ENCODE results near the gene TCF3.

The TCF3 gene

DNA sequence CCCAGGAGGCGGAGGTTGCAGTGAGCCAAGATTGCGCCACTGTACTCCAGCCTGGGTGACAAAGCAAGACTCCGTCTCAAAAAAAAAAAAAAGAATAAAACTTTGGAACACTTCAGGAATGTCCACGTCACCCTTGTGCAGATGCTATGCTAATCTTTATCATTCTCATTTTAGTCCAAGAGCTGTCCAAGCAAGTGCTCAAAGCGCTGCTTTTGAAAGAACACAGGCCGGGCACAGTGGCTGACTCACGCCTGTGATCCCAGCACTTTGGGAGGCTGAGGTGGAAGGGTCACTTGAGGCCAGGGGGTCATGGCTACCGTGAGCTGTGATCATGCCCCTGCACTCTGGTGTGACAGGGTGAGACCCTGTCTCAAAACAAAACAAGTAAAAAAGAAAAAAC, 36.0 kb downstream of the TCF3 start:
- Histone ChIP-seq H3K4me1 (ENCODE audit: control insufficient read depth, insufficient read depth, low read length, poor library complexity, severe bottlenecking) (peaks cover 8% of the 10 kb centered on the region), H3K9me3 (ENCODE audit: control insufficient read depth, low read length) (no peaks in the 10 kb centered on the region), H3K4me3 (ENCODE audit: extremely low read depth, insufficient read depth, low read length, poor library complexity, severe bottlenecking) (no peak overlapping the region), H3K27ac (ENCODE audit: low read depth, low read length, severe bottlenecking) (no peak overlapping the region), H3K36me3 (ENCODE audit: control insufficient read depth, insufficient read depth, low read length) (peaks cover 92% of the 10 kb centered on the region)
- 97 to 100% methylated on average over 4 to 7 of the region's 8 CpGs for WGBS, 2 experiments (ENCODE audit: insufficient coverage in 2 of 2)

DNA sequence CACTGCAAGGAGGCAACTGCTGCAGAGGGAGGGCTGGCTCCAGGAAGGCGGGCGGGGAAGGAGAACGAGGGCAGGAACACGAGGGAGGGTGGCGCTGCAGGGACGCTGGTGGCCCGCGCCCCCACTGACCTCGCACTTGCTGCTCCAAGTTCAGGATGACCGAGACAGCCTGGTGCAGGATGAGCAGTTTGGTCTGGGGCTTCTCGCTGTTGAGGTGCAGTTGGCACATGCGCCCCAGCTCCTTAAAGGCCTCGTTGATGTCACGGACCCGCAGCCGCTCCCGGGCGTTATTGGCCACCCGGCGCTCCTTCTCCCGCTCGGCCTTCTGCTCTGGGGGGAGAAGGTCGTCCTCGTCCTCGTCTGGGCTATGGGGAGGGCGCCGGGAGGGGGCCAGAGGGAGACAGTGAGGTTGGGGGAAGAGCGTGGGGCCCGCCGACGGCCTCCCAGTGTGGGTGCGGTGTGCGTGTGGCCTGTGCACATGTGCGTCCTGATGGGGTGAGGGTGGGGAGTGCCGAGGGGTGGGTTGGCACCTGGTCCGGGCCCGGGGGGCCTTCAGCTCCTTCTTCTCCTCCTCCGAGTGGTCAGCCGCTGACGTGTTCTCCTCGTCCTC, 37.2 kb downstream of the TCF3 start:
- no peak overlapping the region for H3K4me3 ChIP-seq (ENCODE audit: extremely low read depth, insufficient read depth, low read length, poor library complexity, severe bottlenecking)
- no peaks in the 10 kb centered on the region for H3K9me3 ChIP-seq (ENCODE audit: control insufficient read depth, low read length)
- no peak overlapping the region for H3K27ac ChIP-seq (ENCODE audit: low read depth, low read length, severe bottlenecking)
- WGBS, 2 experiments (ENCODE audit: insufficient coverage in 2 of 2) = 97 to 98% methylated on average over 28 to 35 of the region's 41 CpGs
- H3K4me1 ChIP-seq (ENCODE audit: control insufficient read depth, insufficient read depth, low read length, poor library complexity, severe bottlenecking) = peaks cover 3% of the 10 kb centered on the region
- peaks cover 92% of the 10 kb centered on the region for H3K36me3 ChIP-seq (ENCODE audit: control insufficient read depth, insufficient read depth, low read length)

DNA sequence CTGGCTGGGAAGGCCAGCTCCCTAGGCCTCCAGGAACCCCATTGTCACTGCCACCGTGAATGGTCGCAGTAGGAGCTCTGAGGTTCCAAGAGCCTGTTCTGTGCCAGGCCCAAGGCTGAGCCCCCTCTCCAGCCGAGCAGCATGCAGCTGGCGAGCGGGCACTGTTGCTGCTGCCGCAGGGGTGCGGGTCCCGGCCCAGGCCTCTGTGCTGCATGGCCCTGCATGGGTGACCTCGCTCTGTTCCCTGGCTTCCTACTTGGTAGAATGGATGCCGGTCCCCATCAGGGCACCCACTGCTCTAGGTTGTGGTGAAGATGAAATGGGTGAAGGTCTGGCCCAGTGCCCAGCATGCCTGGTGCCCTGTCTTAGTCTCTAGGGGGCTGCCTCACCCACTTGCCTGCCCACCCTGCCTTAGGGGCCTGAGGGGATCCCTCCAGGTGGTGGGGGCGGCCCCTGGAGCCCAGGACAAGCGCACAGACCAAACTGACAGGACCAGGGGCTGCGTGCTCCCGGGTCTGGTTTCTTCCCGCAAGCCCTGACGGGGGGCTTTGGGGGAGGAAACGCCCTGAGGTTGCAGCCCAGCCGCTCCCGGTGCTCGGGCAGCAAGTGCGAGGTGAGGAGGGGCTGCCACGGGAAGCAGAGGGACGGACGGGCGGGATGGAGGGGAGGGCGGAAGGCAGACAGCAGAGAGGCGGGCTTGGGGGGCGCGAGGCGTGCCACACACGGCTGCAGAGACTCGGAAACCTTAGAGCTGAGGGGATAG, 38.4 kb downstream of the TCF3 start:
- peaks cover 3% of the 10 kb centered on the region for H3K4me1 ChIP-seq (ENCODE audit: control insufficient read depth, insufficient read depth, low read length, poor library complexity, severe bottlenecking)
- no peak overlapping the region for H3K27ac ChIP-seq (ENCODE audit: low read depth, low read length, severe bottlenecking)
- 96 to 97% methylated on average over 18 to 28 of the region's 32 CpGs for WGBS, 2 experiments (ENCODE audit: insufficient coverage in 2 of 2)
- no peaks in the 10 kb centered on the region for H3K9me3 ChIP-seq (ENCODE audit: control insufficient read depth, low read length)
- peaks cover 93% of the 10 kb centered on the region for H3K36me3 ChIP-seq (ENCODE audit: control insufficient read depth, insufficient read depth, low read length)
- H3K4me3 ChIP-seq (ENCODE audit: extremely low read depth, insufficient read depth, low read length, poor library complexity, severe bottlenecking) = no peak overlapping the region

DNA sequence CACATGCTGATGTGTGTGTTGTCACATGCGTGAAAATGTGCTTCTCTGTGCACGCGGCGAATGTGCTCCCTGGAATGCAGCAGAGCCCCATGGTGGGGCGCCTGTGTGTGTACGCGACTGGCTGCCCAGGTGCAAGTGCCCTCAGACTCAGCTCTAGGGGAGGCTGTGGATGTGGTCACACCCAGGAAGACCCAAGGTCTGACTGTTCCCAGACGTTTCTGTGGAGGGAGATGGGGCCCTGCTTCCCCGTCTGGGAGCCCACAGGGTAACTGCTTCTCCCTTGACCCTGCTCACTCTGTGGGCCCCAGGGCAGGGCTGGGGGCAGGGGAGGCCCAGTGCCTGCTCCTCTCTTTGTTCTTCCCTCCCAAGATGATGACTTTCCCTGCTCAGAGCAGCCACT, 39.3 kb downstream of the TCF3 start:
- Histone ChIP-seq H3K4me1 (ENCODE audit: control insufficient read depth, insufficient read depth, low read length, poor library complexity, severe bottlenecking) (peaks cover 3% of the 10 kb centered on the region), H3K36me3 (ENCODE audit: control insufficient read depth, insufficient read depth, low read length) (peaks cover 85% of the 10 kb centered on the region), H3K4me3 (ENCODE audit: extremely low read depth, insufficient read depth, low read length, poor library complexity, severe bottlenecking) (no peak overlapping the region), H3K27ac (ENCODE audit: low read depth, low read length, severe bottlenecking) (no peak overlapping the region), H3K9me3 (ENCODE audit: control insufficient read depth, low read length) (no peaks in the 10 kb centered on the region)
- WGBS, 2 experiments (ENCODE audit: insufficient coverage in 2 of 2) = 88 to 94% methylated on average over 9 of the region's 9 CpGs

DNA sequence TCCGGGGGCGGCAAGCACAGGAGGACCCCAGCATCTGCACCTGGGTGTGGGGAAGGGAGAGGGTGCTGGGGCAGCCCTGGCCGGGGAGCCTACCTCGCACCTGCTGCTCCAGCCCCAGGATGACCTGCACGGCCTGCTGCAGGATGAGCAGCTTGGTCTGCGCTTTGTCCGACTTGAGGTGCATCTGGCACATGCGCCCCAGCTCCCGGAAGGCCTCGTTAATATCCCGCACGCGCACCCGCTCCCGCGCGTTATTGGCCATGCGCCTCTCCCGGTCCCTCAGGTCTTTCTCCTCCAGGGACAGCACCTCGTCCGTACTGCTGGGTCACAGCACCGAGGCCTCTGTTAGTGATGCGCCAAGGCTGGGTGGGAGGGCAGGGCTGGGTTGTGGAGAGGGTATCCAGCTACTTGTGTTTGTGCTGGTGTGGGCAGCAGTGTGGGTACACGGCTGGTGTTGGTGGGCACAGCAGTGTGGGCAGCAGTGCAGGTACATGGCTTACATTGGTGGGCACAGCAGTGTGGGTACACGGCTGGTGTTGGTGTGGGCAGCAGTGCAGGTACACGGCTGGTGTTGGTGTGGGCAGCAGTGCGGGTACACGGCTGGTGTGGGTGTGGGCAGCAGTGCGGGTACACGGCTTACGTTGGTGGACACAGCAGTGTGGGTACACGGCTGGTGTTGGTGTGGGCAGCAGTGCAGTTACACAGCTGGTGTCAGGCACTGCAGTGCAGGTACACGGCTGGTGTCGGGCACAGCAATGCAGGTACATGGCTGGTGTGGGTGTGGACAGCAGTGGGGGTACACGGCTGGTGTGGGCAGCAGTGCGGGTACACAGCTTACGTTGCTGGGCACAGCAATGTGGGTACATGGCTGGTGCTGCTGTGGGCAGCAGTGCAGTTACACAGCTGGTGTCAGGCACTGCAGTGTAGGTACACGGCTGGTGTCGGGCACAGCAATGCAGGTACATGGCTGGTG, 40.0 kb downstream of the TCF3 start:
- 96 to 97% methylated on average over 32 to 38 of the region's 39 CpGs for WGBS, 2 experiments (ENCODE audit: insufficient coverage in 2 of 2)
- Histone ChIP-seq H3K4me3 (ENCODE audit: extremely low read depth, insufficient read depth, low read length, poor library complexity, severe bottlenecking) (no peak overlapping the region), H3K36me3 (ENCODE audit: control insufficient read depth, insufficient read depth, low read length) (peaks cover 77% of the 10 kb centered on the region), H3K4me1 (ENCODE audit: control insufficient read depth, insufficient read depth, low read length, poor library complexity, severe bottlenecking) (peaks cover 3% of the 10 kb centered on the region), H3K27ac (ENCODE audit: low read depth, low read length, severe bottlenecking) (no peak overlapping the region), H3K9me3 (ENCODE audit: control insufficient read depth, low read length) (no peaks in the 10 kb centered on the region)

DNA sequence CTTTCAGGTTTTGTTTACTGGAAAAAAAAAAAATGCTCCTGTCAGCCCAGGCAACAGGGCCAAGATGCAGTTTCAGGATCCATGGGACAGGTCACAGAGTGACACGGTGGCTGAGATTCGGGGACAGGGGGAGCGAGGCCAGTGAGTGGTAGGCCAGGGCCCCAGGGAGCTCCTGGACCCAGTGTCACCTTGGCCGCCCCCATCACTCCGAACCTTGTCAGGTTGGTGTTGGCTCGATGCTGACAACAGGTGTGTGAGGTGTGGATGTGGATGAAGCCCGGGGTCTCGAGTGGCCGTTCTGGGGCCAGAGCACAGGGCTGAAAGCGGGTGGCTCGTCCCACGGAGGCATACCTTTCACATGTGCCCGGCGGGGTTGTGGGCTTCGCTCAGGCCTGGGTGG, 41.1 kb downstream of the TCF3 start:
- no peaks in the 10 kb centered on the region for H3K9me3 ChIP-seq (ENCODE audit: control insufficient read depth, low read length)
- H3K4me1 ChIP-seq (ENCODE audit: control insufficient read depth, insufficient read depth, low read length, poor library complexity, severe bottlenecking) = peaks cover 3% of the 10 kb centered on the region
- H3K4me3 ChIP-seq (ENCODE audit: extremely low read depth, insufficient read depth, low read length, poor library complexity, severe bottlenecking) = no peak overlapping the region
- 92 to 95% methylated on average over 15 of the region's 15 CpGs for WGBS, 2 experiments (ENCODE audit: insufficient coverage in 2 of 2)
- no peak overlapping the region for H3K27ac ChIP-seq (ENCODE audit: low read depth, low read length, severe bottlenecking)
- peaks cover 67% of the 10 kb centered on the region for H3K36me3 ChIP-seq (ENCODE audit: control insufficient read depth, insufficient read depth, low read length)

DNA sequence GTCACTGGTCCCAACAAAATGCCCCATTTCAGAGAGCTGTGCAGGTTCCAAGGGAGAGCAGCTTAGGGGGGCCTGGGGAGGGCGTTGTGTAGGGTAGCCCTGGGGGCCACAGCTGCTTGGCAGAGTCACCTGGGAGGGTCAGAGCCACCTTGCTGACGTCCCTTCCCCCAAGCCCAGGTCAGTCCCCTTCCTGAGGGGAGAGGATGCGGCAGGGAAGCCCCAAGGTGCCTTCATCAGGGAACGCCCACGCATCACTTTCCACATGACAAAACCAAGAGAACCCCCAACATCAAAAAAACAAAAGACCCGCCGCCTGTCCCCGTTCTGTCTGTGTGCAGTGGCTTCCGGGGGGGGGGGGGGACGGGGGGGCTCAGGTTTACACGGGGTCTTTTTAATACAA, 41.8 kb downstream of the TCF3 start:
- WGBS, 2 experiments (ENCODE audit: insufficient coverage in 2 of 2) = 70 to 95% methylated on average over 2 of the region's 11 CpGs
- no peak overlapping the region for H3K4me3 ChIP-seq (ENCODE audit: extremely low read depth, insufficient read depth, low read length, poor library complexity, severe bottlenecking)
- peaks cover 3% of the 10 kb centered on the region for H3K4me1 ChIP-seq (ENCODE audit: control insufficient read depth, insufficient read depth, low read length, poor library complexity, severe bottlenecking)
- H3K27ac ChIP-seq (ENCODE audit: low read depth, low read length, severe bottlenecking) = no peak overlapping the region
- H3K9me3 ChIP-seq (ENCODE audit: control insufficient read depth, low read length) = no peaks in the 10 kb centered on the region
- peaks cover 61% of the 10 kb centered on the region for H3K36me3 ChIP-seq (ENCODE audit: control insufficient read depth, insufficient read depth, low read length)

DNA sequence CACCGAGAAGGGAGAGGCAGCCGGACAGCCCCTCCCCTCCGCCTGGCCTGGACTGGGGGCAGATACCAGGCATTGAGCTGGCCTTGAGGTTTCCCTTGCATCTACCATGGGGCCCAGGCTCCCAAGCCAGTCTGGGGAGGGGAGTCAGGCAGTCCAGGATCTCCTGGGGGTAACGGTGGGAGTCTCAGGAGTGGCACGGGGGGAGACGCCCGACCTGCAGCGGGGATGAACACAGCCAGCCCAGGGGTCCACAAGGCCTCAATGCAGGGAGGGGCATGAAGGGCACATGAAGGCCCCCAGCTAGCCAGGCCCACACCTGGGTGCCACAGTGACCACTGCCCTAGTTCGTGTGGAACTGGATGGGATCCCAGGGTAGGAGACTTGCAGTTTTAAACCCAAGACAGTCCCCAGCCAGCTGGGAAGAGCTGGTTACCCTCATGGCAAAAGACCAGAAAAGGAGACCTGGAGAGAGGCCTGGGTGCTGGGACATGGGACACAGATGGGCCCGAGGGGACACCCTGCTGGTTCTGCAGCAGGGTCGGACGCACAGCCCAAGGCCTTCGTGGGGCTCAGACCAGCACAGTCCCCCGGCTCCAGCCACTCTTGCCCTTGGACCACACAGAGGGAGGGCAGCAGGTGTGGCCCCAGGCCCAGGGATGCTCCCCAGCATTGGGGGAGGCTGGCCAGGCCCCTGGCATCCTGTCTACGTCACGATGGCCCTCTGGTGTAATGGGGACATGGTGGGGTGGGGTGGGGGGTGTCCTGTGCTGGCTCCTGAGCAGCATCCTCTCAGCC, 42.5 kb downstream of the TCF3 start:
- 95 to 96% methylated on average over 14 of the region's 16 CpGs for WGBS, 2 experiments (ENCODE audit: insufficient coverage in 2 of 2)
- Histone ChIP-seq H3K4me1 (ENCODE audit: control insufficient read depth, insufficient read depth, low read length, poor library complexity, severe bottlenecking) (peaks cover 3% of the 10 kb centered on the region), H3K4me3 (ENCODE audit: extremely low read depth, insufficient read depth, low read length, poor library complexity, severe bottlenecking) (no peak overlapping the region), H3K9me3 (ENCODE audit: control insufficient read depth, low read length) (no peaks in the 10 kb centered on the region), H3K27ac (ENCODE audit: low read depth, low read length, severe bottlenecking) (no peak overlapping the region), H3K36me3 (ENCODE audit: control insufficient read depth, insufficient read depth, low read length) (peaks cover 54% of the 10 kb centered on the region)

DNA sequence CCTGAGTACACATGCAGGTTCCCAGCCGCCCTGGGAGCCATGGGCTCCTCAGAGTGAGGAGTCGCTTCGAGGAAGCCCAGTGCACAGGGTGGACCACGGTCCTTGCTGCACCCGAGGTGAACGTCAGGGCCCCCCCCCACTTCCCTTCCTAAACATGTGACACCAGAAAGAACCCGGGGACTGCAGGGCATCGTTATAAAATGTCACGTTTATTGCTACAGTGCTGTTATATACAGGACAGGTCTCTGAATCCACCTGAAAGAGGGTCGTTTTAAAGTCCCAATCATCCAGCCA, 43.4 kb downstream of the TCF3 start:
- Histone ChIP-seq H3K4me1 (ENCODE audit: control insufficient read depth, insufficient read depth, low read length, poor library complexity, severe bottlenecking) (no peaks in the 10 kb centered on the region), H3K4me3 (ENCODE audit: extremely low read depth, insufficient read depth, low read length, poor library complexity, severe bottlenecking) (no peak overlapping the region), H3K9me3 (ENCODE audit: control insufficient read depth, low read length) (no peaks in the 10 kb centered on the region), H3K36me3 (ENCODE audit: control insufficient read depth, insufficient read depth, low read length) (peaks cover 46% of the 10 kb centered on the region), H3K27ac (ENCODE audit: low read depth, low read length, severe bottlenecking) (no peak overlapping the region)
- 86 to 89% methylated on average over 9 to 10 of the region's 10 CpGs for WGBS, 2 experiments (ENCODE audit: insufficient coverage in 2 of 2)

DNA sequence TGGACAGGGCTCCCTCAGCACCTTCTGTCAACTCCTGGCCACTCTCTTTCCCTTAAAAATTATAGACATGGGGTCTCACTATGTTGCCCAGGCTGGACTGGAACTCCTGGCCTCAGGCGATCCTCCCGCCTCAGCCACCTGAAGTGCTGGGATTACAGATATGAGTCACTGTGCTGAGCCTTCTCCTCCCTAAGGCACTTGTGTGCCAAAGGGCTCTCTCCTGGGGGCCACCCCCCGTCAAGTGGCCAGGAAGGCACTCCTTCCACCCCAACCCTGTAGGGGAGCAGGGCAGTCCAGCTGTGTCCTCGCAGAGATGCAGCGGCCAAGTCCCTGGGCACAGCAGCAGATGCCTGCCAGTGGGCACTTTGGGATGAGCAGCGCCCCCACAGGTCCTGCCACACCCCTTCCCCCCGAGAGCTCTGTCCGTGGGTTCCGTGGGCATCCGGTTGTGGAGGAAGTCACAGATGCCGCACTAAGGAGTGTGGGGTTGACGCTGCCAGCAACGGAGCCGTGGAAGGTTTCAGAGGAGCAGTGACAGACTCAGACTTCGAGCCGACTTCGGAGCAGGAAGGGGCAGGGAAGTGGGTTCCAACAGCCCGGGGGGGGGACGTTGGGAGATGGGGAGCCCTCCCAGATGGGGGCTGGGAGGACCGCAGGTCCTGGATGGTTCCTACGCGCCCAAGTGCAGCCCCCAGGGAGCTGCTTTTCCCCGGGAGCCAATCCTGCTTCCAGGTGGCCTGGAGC, 43.9 kb downstream of the TCF3 start:
- H3K4me3 ChIP-seq (ENCODE audit: extremely low read depth, insufficient read depth, low read length, poor library complexity, severe bottlenecking) = no peak overlapping the region
- no peak overlapping the region for H3K27ac ChIP-seq (ENCODE audit: low read depth, low read length, severe bottlenecking)
- no peaks in the 10 kb centered on the region for H3K4me1 ChIP-seq (ENCODE audit: control insufficient read depth, insufficient read depth, low read length, poor library complexity, severe bottlenecking)
- peaks cover 45% of the 10 kb centered on the region for H3K36me3 ChIP-seq (ENCODE audit: control insufficient read depth, insufficient read depth, low read length)
- WGBS, 2 experiments (ENCODE audit: insufficient coverage in 2 of 2) = 91 to 95% methylated on average over 21 to 23 of the region's 23 CpGs
- no peaks in the 10 kb centered on the region for H3K9me3 ChIP-seq (ENCODE audit: control insufficient read depth, low read length)

All from mesodermal cell (in vitro differentiated cells).